Measurements from ENCODE around the gene GHRL. TPM values are rescaled to one million over a fixed set of nuclear protein-coding genes. Genes with fewer than 3 reads are reported as not detected.

GHRL gene
- total and polyA plus RNA-seq, 8 donors = 5.1 to 22.0 (median 6.7) TPM

DNA sequence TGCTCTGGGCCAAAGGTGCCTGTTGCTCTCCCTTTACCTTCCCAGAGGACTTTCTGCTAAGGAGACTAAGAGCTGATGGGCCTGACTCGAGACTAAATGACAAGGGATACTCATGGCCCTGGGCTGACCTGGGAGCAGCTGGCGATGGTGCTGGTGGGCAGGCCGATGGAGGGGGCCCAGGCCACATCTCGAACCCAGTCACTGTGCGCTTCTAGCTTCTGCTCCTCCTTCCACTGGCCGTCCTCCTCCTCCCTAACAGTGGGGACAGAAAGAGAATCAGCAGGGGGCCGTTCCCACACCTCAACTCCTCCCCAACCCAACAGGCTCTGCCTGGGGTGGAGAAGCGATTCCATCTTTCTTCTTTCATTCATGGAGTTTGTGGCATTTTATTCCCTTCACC lies 12.2 kb upstream of the GHRL start:
- intact Hi-C loops (cut with DNase I) = no loop called here
- Histone ChIP-seq H3K4me1 (no peaks in the 10 kb centered on the region), H3K36me3 (peaks cover 0 to 90% (median 44%) of the 10 kb centered on the region in 3 donors), H3K27me3 (no peaks in the 10 kb centered on the region), H3K27ac (no peak overlapping the region), H3K4me3 (no peak overlapping the region), H3K9me3 (no peaks in the 10 kb centered on the region)
- ATAC-seq (peak in 1 of 4 donors; percentile 8), DNase-seq (no peak), FAIRE-seq (no peak)
- 86 to 94% methylated on average over 8 of the region's 8 CpGs for WGBS, 2 donors
- TF ChIP-seq, protein P1, sequence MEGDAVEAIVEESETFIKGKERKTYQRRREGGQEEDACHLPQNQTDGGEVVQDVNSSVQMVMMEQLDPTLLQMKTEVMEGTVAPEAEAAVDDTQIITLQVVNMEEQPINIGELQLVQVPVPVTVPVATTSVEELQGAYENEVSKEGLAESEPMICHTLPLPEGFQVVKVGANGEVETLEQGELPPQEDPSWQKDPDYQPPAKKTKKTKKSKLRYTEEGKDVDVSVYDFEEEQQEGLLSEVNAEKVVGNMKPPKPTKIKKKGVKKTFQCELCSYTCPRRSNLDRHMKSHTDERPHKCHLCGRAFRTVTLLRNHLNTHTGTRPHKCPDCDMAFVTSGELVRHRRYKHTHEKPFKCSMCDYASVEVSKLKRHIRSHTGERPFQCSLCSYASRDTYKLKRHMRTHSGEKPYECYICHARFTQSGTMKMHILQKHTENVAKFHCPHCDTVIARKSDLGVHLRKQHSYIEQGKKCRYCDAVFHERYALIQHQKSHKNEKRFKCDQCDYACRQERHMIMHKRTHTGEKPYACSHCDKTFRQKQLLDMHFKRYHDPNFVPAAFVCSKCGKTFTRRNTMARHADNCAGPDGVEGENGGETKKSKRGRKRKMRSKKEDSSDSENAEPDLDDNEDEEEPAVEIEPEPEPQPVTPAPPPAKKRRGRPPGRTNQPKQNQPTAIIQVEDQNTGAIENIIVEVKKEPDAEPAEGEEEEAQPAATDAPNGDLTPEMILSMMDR (IDR thresholded peaks at IDR 0.05) = no peak

DNA sequence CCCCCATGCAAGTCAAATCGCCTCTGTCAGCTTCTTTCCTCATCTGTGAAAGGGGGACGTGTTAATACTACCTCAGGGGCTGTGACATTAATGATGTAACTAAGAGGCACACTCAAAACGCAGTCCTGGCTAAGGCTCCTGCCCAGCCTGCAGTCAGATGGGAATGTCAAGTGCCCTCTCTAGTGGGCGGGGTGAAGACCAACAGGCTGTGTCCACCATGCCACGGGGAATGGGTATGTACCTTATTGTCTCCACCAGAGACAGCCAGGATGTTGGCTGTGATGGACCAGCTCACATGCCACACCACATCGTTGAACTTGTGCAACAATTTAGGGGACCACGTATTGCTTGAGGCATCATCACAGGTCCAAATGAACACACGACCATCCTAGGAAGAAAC lies 11.0 kb upstream of the GHRL start:
- Histone ChIP-seq H3K4me1 (no peaks in the 10 kb centered on the region), H3K27ac (no peak overlapping the region), H3K36me3 (peaks cover 0 to 84% (median 42%) of the 10 kb centered on the region in 3 donors), H3K9me3 (no peaks in the 10 kb centered on the region), H3K27me3 (no peaks in the 10 kb centered on the region), H3K4me3 (no peak overlapping the region)
- ATAC-seq (peak in 2 of 4 donors; percentile 9 to 20), FAIRE-seq (no peak), DNase-seq (no peak)
- 82 to 83% methylated on average over 8 of the region's 8 CpGs for WGBS, 2 donors
- TF ChIP-seq, protein P1 (IDR thresholded peaks at IDR 0.05) = no peak
- intact Hi-C loops (cut with DNase I) = no loop called here

DNA sequence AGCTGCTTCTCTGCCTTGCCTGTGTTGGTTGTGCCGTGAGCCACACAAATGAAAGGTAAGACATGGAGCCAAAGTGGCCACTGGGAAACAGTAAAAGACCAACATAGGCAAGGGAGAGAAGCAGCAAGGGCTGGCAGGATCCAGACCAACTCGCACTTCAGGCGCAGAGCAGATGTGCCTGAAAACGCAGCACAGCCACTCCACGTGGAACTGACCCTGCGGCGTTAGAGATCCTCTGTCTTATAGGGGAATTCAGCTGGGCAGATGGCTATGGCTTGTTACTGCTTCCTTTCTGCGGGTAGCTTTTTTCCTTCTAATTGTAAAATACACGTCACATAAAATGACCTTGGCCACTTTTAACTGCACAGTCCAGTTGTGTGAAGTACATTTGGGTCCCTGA lies 10.4 kb upstream of the GHRL start:
- peaks cover 0 to 84% (median 42%) of the 10 kb centered on the region in 3 donors for H3K36me3 ChIP-seq
- no peak for FAIRE-seq

DNA sequence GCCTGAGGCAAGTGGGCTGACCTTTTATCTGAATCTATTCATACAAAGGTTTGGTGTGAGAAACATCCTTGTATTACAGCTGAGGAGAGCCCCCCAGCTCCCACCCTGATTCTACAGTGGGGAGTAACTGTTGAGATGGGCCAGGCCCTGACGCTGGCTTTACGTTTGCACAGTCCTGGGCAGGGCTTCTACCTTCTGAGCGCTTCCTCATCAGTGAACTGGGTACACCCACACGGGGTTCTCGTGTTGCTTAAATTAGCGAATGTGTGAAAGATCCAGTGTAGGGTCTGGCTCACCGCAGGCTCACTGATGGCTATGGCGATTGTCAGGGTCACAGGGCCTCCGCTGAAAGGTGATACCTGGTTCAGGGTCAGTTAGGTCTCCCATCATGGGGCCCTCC lies 7.3 kb upstream of the GHRL start:
- no peak for FAIRE-seq
- 90% methylated on average over 9 of the region's 9 CpGs for WGBS, 2 donors
- no peaks in the 10 kb centered on the region for H3K27me3 ChIP-seq

More for the DNA sequence above, 10.4 kb upstream of the GHRL start:
- no peak for ATAC-seq
- H3K27ac ChIP-seq = no peak overlapping the region
- no peak overlapping the region for H3K4me3 ChIP-seq
- TF ChIP-seq, protein P1 (IDR thresholded peaks at IDR 0.05) = no peak
- intact Hi-C loops (cut with DNase I) = no loop called here
- no peaks in the 10 kb centered on the region for H3K9me3 ChIP-seq
- WGBS, 2 donors = 77 to 82% methylated on average over 9 of the region's 9 CpGs
- H3K27me3 ChIP-seq = no peaks in the 10 kb centered on the region
- no peak for DNase-seq
- no peaks in the 10 kb centered on the region for H3K4me1 ChIP-seq

DNA sequence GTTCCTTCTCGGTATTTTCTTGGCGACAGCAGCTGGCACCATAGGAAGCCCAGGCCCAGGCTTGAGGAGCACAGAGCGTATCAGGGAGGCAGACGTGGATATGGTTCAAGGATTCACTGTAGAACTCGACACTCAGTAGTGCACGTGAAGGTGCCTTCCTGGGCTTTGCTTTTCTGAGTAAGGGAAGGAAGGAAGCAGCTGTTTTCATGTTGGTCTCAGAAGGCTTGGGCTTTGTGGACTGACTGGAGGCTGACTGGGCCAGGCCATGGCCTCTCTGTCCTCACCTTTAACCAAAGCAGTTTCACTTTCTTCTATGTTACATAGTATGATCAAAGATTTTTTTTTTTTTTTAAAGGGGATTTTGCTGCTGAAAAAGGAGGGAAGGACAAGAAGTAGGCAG lies 6.9 kb upstream of the GHRL start:
- WGBS, 2 donors = 87 to 91% methylated on average over 6 of the region's 6 CpGs
- H3K4me1 ChIP-seq = no peaks in the 10 kb centered on the region
- H3K27ac ChIP-seq = no peak overlapping the region
- ATAC-seq = no peak
- intact Hi-C loops (cut with DNase I) = no loop called here
- no peaks in the 10 kb centered on the region for H3K9me3 ChIP-seq
- H3K4me3 ChIP-seq = no peak overlapping the region
- peaks cover 0 to 51% (median 34%) of the 10 kb centered on the region in 3 donors for H3K36me3 ChIP-seq
- DNase-seq = no peak
- TF ChIP-seq, protein P1 (IDR thresholded peaks at IDR 0.05) = no peak
- H3K27me3 ChIP-seq = no peaks in the 10 kb centered on the region
- FAIRE-seq = no peak

More for the DNA sequence above, 7.3 kb upstream of the GHRL start:
- intact Hi-C loops (cut with DNase I) = no loop called here
- TF ChIP-seq, protein P1 (IDR thresholded peaks at IDR 0.05) = no peak
- H3K4me1 ChIP-seq = no peaks in the 10 kb centered on the region
- no peak overlapping the region for H3K27ac ChIP-seq
- H3K36me3 ChIP-seq = peaks cover 0 to 55% (median 38%) of the 10 kb centered on the region in 3 donors
- DNase-seq (no peak), ATAC-seq (no peak)
- no peak overlapping the region for H3K4me3 ChIP-seq
- no peaks in the 10 kb centered on the region for H3K9me3 ChIP-seq
